GM19397 (cell line): ENCODE results near the gene SLC22A13.
"Not testable (repeated sequence)": the region's sequence is repeated elsewhere in the genome, so short reads cannot be mapped to it uniquely, and the experiment has no call there.

Experiments
- ATAC-seq: cut with Tn5 transposase; IDR thresholded peaks from one replicate; pipeline ENCODE4 v1.9.1; 2021; ENCODE audit warnings: mild to moderate bottlenecking, moderate library complexity; ENCODE audit not compliant: unreplicated experiment

SLC22A13 gene

DNA sequence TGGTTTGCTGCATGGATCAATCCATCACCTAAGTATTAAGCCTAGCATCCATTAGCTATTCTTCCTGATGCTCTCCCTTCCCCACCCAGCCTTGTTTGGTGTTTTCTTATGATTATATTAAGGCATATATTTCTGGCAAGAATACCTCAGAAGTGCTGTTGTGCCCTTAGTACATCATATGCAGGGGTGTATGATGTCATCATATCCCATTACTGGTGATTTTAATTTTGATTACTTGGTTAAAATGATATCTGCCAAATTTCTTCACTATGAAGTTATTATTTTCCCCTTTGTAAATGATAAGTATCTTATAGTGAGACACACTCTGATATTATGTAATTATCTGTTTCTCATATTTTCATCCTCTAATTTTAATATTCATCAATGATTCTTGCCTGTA is 31.9 kb downstream of the SLC22A13 start:
- no peak for ATAC-seq

DNA sequence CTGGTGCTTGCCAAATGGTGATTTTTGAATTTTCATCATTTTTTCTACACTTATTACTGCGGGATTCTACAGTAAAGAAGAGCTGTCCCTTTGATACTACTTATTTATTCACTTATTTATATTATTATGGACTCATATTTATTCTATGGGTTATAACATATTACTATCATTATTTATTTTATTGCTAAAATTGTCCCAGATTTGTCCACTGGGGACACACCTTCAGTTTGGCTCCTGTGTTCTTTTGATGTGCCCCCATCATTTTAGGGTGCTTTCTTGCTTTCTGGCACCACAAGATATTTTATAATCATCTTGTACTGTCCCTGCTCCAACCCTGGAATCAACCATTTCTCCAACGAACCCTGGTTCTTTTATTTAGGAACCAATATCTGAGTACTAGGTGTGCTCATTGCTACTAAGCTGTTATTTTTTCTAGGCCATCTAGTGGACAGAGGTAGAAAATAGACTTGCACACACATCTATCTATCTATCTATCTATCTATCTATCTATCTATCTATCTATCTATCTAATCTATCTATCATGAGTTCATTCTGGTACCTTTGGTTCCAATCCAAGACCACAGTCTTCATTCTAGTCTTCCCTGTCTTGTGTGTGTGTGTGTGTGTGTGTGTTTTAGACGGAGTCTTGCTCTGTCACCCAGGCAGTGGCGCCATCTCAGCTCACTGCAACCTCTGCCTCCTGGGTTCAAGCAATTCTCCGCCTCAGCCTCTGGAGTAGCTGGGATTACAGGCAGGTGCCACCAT is 32.5 kb downstream of the SLC22A13 start:
- ATAC-seq: no peak

DNA sequence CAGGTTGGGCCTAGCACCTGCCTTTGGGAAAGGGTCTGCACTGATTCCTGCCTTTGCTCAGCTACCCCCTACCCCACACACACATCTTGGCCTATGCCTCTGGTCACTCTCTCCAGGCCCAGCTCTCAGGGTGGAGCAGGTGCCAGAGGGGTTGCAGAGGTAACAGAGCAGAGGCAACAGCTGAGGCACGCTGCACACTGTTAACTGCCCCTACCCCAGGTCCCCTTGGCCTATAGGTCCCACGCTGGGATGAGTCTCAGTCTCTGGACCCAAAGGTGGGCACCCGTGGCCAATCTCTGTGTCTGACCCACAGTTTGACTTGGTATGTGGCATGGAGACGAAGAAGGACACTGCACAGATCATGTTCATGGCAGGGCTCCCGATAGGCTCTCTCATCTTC is 41.3 kb downstream of the SLC22A13 start:
- no peak for ATAC-seq

GRCh38 chr3:38307599-38307998 is 42.0 kb downstream of the SLC22A13 start:
- no peak for ATAC-seq

GRCh38 chr3:38308456-38308855 is 42.8 kb downstream of the SLC22A13 start:
- ATAC-seq: no peak

DNA sequence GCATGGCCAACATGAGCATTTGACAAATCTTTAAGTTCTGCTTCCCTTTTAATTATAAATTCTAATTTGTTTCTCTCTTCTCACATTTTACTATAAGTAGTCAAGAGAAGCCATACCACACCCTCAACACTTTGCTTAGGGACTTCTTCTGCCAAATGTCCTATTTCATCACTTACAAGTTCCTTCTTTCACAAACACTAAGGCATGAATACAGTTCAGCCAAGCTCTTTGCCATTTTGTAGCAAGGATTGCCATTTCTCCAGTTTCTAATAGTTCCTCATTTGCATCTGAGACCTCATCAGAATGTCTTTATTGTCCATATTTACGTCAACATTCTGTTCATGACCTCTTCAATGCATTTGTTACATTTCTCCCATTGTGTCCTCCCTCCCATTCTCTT is 45.9 kb downstream of the SLC22A13 start:
- no peak for ATAC-seq

DNA sequence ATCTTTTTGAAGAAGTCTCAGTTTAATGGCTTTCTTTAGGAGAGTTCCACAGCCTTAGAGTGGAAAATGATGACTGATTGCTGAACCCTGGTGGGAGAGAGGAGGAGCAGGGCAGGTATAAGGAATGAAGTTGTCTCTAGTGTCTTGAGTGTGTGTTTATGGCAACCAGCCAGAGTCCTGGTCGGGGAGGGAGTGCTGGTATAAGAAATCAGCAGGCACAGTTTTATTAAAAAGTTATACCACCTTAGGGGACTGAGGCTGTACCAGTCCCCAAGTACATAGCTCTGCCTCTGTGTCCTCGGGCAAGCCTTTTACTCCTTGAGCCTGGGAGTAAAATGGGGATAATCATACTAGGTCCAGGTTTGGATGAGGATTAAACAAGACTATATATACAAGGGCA is 46.3 kb downstream of the SLC22A13 start:
- ATAC-seq: no peak

DNA sequence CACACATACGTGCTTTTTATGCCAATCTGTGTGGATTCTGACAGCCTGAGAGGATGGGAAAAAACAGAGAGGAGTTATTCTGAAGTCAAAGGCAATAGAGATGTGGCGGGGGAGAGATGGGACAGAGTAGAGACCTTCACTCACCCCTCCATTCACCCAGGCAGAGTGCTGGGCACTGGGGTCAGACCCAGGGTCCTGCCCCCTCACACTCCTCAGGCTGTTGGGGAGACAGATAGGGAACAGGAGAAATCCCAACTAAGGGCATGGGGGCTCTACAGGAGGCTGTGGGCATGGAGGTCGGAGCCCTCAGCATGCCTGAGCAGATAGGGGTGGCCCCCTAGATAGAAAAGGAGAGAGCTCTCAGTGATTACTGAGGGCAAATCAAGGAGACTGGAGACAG is 46.7 kb downstream of the SLC22A13 start:
- no peak for ATAC-seq

GRCh38 chr3:38313263-38313662 is 47.7 kb downstream of the SLC22A13 start:
- ATAC-seq: no peak

DNA sequence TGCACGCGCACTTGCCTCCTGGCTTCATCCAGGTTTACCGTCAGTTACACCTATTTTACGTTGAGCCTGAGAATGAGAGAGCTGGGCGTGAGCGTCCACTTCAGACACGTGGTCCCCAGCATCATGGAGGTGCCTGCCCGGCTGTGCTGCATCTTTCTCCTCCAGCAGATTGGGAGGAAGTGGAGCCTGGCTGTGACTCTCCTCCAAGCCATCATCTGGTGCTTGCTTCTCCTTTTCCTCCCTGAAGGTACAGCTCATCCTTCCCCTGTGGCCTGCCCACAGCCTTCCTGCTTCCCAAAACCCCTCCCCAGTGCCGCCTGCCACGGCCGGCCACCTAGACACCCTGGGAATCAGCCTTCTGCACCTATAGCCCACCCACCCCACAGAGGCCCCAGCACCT is 48.1 kb downstream of the SLC22A13 start:
- no peak for ATAC-seq

DNA sequence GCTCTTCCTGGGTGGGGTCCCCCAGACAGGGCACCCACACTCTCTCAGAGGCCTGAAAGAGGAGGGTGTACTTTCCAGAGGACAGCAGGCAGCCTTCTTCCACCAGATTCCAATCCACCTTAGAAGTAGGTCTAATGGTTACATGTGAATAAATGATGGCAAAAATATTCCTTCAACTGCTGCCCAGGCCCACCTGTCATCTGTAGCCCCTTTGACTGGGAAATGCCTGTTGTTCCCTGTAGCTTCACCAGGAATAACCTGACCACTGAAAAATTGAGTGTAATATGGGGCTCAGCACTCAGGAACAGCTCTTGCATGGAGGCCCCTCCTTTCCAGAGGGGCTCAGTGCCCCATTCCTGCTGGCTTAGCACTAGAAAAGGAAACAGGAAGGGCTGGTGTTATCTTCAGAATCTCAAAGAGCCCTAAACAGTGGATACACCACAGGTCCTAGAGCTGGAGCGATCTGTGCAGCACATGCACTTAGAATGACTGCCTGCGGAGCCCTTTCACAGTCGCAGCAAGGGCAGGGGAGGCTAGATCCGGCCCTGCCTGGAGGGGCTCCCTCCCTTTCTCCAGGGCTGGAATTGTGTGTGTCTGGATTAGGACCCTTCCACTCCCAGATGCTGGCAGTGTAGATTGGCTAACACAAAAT is 48.6 kb downstream of the SLC22A13 start:
- ATAC-seq: no peak

DNA sequence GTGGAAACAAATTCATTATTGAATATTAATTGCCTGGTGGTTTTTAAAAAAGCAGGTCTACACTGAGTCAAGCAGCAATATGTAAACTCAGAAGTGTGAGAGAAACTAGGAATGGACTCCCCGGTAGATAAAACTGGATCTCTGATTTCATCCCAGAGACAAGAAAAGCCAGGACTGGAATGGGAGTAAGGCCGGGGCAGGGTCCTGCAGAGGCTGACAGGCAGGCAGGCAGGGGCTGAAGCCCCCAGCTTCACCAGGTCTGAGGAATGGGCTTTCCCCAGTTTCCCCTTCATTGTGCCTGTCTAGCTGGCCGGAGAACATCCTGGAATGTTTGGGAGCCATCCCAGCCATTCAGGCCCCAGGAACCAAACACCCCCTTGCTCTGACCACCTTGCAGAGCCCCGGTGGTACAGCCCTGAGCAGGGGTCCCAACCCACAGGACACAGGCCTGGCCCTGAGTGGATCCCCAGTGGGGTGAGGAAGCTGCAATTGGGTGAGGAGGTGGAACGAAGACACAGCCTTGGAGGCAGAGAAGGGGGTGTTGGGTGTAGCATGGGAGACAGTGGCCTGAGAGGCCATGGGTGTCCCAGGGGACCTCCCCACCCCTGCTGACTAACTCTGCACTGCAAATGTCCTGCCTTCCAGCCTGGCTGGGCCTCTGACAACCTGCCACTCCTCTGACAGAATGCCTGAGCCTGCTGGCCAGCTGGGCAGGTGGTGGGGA is 49.3 kb downstream of the SLC22A13 start:
- no peak for ATAC-seq

DNA sequence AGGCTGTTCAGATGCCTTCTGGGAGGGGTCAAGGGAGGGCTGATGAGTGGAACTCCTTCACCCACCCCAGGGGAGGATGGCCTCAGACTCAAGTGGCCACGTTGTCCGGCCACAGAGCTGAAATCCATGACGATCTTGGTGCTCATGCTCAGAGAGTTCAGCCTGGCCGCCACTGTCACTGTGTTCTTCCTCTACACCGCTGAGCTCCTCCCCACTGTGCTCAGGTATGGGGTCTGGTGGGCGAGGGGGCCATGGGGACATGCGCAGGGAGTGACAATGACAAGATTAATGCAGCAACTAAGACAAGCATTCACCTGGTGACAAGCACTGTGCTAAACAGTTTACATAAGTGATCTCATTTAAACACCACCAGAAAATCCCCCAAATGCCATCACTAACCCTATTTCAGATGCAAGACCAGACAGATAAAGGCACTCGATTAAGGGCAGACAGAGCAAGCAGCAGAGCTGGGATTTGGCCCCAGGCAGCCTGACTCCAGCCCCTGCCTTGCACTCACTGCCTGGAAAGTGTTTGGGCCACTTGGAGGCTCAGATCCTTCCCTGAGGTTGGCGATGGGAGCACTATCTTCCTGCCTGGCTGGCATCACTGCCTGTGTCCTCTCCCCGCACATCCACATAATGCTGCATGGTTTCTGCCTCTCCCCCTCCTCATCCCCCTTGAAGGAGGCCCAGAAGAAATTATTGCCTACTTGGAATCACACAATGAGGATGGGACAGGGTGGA is 50.0 kb downstream of the SLC22A13 start:
- no peak for ATAC-seq

DNA sequence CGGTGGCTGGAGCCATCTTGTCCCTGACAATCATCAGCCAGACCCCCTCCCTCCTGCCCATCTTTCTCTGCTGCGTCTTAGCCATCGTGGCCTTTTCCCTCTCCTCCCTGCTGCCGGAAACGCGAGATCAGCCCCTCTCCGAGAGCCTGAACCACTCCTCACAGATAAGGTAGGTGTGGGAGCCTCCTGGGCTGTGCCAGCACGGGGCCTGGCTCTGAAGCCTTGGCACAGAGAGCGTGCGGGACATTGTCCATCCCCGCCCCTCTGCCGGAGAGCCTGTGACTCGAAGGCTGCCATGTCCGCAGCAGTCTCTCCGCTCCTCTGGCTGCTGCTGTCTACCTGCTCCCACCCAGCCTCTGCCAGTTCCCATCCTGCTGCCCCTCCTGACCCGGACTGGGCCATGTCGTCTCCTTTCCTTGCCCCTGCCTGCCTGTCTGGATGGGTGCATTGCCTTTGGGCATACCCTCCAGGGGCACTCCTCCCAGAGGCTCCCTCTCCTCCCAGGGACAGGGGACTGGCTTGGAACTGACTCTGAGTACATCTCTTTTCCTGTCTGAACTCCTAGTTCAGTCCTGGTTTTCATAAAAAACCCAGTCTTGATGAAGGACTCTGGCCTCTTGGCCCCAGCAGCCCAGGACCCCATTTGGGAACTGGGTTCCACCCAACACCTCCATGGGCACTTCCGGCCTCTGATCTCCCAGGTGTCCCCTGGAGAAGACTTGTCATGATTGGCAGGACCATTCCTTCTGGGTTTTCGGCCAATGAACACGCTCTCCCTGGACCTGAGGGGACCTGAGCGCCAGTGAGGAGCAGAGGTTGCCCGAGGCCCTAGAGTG is 51.0 kb downstream of the SLC22A13 start:
- no peak for ATAC-seq

DNA sequence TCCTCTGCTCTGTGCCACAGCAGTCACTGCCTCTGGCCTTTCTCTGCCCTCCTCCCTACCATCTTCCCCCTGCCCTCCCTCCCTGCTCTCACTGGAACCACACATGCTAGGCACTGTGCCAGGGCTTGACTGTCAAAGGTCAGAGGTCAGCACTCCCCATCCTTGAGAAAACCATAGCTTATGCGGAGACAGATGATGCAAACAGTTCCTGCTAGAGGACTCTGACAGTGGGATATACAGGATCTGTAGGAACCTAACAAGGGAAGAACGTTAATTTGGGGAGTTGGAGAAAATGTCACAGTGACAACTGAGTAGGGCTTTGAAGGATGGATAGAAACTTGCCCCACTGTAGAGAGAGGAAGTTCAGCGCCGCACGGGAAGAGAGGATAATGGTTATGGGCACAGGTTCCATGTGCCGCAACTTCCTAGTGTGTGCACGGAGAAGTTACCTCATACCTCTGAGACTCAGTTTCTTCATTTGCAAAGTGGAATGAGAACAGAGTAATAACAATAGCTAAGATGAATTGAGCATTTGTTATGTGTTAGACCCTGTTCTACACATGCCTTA is 51.7 kb downstream of the SLC22A13 start:
- ATAC-seq: no peak

DNA sequence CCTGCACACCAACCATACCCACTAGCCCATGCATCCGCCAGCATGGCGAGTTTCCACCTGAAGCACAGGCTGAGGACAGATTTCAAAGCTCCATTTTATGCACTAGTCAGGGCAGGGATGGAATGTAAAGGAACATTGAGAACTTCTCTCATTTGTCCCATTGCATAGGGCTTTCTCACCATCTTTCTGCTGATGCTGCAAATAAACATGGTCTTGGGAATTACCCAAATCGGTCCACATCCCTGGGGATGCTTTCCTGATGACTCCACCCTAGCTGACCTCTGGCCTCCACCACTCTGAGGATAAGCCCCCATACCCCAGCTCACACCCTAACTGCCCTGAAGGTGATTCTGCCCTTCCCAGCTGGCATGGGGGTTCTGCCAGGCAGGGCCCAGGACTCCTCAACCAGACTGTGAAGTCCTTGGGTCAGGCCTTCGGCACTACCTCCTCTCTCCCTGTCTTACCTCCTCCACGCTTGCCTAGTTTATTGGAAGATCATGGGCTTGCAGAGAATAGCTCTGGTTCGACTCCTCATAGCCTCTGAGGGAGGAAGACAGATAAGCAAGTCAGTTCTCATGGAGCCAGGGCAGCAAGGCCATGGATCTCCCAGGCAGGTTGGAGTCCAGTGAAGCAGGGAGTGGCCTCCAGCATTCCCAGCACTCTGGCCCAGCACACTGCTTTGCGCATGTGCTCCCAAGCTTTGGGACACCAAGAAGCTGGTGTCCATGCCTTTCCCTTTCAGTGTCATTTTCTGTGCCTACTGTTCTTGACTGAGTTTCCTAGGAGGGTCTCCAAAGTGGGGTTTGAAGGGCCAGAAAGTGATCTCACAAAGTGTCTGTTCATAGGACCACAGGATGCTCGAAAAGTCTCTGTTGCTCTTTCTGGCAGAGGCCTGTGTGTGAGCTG is 53.4 kb downstream of the SLC22A13 start:
- ATAC-seq: no peak

GRCh38 chr3:38320638-38321037 is 55.0 kb downstream of the SLC22A13 start:
- ATAC-seq: not testable (repeated sequence)

- no peak for ATAC-seq
Measured at GRCh38 chr3:38323060-38323459, 57.4 kb downstream of the SLC22A13 start.

DNA sequence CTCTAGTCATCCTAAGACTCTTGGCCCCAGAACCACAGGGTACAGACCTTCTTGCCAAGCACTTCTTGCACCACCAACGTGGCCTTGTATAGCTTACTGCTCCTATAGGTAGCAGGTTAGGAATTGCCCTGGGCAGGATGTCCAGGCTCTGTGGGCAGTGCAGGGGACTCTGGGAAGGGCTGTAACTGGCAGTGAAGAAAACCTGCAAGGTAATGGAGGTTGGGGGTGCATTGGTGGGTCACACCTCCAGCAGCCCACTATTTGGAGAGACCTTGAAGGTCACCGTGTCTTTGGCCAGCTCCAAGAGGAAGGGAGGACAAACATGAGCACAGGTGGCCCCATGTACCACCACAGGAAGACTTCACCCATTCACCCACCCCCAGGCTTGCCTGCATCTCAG is 59.6 kb downstream of the SLC22A13 start:
- ATAC-seq: no peak
